Raji (cell line): Measurements from ENCODE around the gene PYGM.

Experiments used
- POLR2A ChIP-seq: IDR thresholded peaks from 2 replicates; pipeline ENCODE4 v1.6.1; 2011; ENCODE audit warnings: low read depth, low read length, control low read depth; ENCODE audit not compliant: insufficient read depth

PYGM gene

DNA sequence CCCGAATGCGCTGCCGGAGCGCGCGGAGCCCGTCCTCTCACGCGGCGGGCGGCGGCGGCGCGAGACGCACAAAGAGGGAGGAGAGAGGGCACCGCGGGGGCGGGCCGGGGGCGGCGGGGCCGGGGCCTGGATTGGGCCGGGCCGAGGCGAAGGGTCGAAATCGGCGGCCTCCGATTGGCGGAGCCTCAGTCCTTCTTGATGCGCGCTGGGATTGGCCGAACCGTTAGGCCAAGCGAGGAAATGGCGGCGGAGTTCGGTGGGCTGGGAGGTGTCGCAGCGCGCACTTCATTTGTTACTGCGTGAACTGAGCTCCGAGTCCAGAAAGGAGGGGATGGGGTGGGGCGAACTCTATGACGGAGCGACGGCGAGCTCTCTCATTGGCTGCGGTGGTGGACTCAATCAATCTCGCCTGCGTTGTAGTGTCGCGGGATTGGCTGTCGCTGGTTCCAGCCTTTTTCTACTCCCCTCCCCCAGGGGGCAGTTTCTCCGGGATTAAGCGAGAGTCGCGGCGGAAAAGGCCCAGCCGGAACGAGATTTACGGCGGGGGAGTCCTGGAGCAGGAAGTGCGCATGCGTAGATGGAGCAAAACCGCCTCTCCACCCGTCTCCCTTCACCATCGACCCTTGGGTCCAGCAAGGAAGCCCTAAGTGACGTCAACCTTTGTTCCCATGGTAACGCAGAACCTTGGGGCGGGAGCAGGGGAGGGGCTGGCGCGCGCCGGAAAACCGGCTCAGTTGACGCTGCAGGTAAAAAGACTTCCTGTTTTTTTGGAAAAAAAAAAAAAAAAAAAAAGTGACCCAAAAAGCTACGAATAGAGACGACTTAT, 18.9 kb upstream of the PYGM start, which contains the start of gene SF1:
SF1 (minus strand) TSS at position 70 of the 826 bp plus-strand sequence. CDS start 150 bp downstream, outside the sequence.
- peak; percentile 92 for TF ChIP-seq POLR2A

DNA sequence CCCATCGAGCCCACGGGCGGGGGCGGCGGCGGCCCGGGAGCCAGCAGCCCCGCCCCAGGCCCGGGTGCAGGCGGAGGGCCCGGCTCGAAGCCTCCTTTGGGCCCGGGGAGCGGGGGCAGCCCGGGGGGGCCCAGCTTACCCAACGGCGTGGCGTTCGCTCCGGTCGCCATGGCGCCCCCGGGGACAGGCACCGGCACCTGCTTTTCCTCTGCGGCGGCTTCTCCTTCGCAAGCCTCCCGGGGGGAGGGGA, 18.4 kb upstream of the PYGM start:
- no peak for TF ChIP-seq POLR2A

DNA sequence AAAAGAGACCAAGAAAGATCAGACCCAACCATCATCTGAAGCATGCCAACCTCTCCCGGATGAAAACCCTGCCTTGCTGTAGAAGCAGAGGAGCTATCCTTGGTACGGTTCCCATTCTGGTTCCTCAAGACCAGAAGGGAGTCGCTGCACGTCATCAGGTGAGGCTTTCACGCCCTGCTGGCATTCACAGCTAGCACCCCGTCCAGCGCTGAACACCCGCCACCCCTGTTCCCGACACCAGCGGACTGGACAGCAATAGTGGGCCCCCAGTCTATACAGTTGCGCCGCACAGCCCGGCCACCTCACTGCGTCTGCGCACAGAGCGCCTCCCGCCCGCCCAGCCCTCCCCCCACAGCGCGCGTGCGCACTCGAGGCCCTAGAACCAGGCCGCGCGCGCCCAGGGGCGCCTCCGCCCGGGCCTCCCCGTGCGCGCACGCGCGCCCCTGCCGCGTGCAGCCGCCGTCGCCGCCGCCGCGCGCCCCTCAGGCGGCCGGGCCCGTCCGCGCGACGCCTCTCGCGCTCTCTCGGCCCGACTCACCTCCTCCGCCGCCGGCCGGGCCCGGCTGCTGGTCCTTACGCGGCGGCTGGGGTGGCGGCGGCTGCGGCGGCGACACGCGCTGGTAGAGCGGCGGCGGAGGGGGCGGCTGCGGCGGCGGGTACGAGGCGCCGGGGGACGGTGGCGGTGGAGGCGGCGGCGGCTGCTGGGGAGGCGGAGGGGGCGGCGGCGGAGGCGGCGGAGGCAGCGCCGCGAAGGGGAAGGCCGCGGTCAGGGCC, 17.9 kb upstream of the PYGM start:
- no peak for TF ChIP-seq POLR2A

DNA sequence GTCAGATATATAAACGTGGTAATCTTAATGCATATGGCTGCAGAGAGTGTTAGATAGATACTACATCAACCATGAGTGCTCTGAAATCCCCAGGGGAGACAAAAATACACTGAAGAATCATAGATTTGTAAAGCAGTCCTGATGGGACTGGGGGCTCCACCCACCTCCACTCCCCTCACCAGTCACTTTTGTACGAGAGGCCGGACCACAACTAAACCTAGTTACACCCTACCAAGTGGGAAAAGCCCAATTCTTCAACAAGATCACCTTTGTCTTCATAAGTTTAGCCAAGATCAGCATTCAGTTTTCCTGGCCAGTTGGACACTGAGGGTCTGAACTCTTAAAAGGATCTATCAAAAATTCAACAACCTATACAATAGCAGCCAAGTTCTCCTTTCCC, 17.1 kb upstream of the PYGM start:
- no peak for TF ChIP-seq POLR2A

DNA sequence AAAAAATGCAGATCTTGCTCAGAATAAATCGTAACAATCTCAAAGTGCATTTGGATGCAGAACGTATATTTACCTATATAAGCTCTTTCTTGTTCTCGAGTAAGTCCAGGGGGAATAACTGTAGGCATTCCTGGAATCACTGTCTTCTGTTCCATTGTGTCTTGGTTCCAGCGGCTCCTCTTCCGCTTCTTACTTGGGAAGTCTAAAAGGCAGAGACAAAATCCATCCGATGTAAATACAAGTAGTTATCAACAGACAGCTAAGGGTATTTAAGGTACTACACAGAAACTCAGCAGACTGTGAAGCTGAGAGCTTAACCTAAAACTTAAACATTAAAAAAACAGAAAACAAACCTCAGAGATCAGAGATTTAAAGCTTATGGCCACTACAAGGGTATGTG, 16.7 kb upstream of the PYGM start:
- no peak for TF ChIP-seq POLR2A

DNA sequence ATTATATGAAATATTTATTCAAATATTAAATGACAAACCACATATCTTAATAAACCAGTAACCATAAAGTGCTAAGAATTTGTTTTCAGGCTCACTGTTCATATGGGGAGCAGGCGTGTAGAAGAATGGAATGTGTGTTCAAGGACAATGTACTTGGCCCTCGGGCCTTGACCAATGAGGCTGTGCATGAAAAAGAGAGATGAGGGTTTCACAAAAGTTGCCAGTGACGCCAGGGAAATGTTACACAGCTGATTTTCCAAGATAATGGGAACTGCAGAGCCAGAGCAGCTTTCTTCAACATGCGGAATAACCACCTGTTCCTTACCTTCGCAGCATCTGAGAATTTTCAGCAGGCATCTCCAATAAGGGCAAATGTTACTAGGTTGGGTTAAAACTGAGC, 14.4 kb upstream of the PYGM start:
- no peak for TF ChIP-seq POLR2A

DNA sequence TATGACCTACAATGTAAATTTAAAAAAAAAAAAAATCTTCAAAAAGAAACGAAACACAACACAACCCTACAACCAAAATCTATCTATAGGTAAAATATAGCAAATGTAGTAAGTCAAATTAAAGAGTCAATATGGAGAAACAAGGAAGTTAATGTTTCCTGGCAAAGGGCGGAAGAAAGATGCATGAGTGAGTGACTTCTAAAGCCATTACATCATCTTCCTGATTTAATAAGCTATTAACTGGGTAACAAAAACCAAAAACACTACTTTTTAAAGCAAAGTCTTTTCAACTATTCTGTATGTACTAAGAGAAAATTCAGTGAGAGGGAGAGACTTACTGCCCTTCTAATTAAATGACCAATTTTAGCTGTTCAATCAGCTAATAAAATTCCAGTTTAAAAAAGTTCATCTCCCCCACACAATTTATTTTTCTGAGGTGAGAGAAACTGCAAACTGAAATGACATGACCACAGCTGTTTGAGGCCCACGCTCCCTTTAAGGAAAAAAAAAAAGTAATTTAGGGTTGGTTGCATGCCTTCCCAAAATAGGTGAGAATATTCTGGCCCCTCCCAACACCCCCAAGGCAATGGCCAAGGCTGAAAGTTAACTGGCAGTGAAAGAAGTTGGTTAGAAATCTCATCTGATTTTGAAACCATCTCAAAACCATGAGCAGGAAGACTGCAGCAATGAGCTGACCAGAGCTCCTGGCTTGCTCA, 12.7 kb upstream of the PYGM start:
- no peak for TF ChIP-seq POLR2A

DNA sequence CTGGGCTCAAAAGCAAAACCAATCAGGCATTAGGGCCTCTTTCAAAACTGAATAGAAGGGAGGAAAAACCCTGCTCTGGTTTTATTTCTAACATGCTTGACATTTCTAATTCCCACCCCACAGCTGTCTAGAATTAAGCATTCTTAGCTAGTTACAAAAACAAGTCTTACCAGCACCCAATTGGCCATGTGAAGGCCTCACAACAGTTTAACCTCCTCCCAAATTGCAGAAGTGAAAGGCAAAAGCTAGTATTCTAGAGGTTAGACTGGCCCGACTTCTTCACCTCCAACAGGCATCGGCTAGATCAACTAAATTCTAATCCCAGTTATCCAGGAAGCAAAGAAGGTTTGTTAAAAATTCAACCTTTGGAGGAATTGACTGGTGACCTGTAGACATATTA, 12.1 kb upstream of the PYGM start:
- no peak for TF ChIP-seq POLR2A

DNA sequence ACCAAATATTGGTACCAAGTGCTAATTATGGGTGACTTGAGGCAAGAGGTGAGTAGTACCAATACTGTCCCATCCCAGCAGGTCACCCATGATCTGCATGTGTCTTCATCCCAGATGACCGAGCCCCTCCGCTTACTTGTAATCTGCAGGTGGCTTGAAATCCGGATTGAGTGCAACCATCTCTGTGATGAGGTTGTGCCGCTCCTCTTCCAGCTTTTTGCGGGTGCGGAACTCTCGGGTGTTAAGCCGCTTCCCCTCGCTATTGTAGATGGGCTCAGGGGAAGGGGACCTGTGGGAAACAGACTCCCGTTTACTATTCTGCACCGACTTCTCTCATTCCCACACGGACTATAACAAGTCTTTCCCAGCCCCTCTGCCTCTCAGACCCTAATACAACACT, 10.3 kb upstream of the PYGM start:
- no peak for TF ChIP-seq POLR2A

DNA sequence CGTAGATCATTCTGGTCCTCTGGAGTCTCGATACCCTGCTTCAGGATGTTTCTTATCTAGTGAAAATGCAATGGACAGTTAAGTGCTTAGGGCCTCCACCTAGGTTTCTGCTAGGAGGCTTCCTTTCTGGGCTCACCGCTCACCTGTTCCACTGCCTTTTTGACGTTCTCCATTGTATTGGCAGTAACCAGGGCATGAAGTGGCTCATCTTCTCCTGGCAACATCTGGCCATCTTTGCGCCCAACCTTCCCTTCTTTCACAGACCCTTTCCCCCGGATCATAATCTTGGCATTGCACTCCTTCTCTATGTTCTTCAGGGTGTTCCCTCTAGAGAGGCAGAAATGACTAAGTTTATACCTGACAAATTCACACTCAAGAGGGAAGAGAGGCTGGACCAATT, 9.5 kb upstream of the PYGM start:
- no peak for TF ChIP-seq POLR2A

DNA sequence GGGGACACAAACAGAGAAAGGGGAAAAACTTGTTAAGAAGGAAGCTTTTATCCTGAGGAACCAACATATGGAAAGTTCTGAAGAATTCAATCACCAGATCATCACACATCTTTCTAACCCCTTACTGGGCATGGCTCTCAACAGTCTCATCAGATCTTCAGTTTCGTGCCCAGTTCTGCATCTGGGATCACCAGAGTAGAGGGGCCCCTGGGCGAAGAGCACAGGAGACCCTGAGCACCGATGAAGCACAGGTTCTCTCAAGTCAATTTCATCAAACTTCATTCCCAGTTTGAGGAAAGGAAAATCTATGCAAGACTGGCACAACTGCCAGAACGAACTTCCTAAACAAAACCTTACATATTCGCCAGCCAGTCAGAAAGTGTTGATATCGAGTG, 8.5 kb upstream of the PYGM start:
- no peak for TF ChIP-seq POLR2A

DNA sequence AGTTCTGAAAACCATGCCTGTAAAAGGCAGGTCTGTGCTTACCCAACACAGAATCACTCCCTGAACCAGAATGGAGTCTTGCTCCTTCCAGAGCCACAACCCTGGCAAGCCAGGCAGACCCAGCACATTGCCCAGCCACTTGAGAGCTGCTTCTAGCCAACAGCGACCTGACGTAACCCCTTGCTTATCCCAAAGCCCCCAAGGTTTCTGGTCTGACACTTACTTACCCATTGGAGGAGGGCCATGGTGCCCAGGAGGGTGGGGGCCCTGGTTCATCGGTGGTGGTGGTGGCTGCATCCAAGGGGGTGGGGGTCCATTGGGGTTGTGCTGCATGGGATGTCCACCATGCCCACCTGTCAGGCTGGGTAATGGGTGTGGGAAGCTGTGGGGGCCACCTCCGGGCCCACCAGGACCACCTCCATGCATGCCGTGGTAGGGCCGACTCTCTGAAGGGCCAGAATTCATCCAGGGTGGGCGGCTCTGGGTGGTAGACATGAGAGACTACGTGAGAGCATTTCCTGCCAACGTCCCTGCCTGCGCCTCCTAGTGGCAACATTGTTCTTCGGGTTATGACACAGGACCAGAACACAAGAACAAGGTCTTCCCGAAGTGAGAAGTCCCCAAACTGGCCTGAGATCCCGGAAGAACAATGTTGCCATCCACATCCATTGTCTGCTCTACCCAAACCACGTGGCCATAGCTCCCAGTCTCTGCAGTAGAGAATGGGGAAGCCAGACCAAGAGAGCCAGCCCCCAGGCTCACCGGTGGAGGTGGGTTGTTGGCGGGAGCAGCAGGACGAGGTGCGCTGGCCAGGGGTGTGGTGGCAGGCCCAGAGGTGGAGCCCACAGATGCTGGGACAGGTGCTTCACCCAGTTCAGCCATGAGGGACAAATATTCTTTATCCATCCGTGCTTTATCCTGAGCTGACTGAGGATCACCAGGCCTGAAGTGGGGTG, 7.8 kb upstream of the PYGM start:
- no peak for TF ChIP-seq POLR2A

DNA sequence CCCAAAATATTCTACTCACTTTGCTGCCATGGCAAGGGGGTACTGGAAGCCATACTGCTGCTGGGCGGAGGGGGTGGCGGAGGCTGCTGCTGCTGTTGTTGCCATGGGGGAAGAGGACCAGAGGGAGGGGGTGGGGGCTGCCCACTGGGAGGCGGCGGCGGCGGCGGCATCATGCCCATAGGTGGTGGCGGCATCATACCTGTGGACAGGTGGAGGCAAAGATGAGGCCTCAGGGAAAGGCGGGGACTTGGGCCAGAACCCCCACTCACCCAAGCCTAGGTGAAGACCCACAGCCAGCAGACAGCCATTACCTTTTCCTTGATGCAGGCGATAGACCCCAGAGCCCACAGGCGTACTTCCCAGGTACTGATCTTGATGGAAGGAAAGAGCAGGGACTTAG, 7.1 kb upstream of the PYGM start:
- no peak for TF ChIP-seq POLR2A

DNA sequence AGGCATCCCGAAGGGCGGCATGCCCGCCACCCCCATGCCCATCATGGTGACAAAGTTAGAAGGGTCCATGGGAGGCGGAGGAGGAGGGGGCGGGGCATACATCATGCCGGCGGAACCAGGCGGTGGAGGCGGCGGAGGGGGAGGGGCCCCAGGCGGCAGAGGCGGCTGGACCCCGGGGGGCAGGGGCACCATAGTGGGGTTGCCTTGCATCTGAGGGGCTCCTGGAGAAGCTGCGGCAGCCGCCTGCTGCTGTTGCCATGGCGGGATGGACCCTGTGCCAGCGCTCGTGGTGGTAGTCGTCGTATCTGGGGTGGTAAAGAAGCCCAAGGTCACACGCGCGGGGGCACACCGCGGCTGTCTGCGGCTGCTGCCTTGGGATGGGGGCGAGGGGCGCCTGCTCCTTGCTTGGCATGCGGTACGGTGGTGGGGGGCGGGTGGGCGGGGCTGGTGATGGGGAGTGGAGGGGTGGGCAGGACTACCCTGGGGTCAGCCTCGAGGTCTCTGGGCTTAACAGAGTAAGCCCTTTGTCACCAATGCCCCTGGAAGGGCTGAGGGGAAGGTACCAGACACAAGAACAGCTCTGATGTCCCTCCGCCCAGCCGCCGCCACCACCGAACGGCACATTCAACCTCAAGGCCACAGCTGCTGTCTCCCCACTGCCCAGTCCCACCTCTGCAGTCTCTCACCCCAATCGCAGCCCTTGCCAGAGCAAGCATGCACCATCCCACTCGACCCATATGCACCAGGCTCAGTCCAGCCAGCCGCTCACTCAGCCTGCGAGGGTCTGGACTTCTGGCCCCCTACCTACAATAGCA, 6.3 kb upstream of the PYGM start:
- no peak for TF ChIP-seq POLR2A
